ENCODE data around the gene ATAD3A. TPM values are rescaled to one million over a fixed set of nuclear protein-coding genes. Genes with fewer than 3 reads are reported as not detected.
"Not testable (repeated sequence)": the region's sequence is repeated elsewhere in the genome, so short reads cannot be mapped to it uniquely, and the experiment has no call there.

ATAD3A gene
- total and polyA plus RNA-seq, 2 donors (not counting 1 experiment from before 2014, with no cell fraction given): 12.5 to 18.0 TPM

DNA sequence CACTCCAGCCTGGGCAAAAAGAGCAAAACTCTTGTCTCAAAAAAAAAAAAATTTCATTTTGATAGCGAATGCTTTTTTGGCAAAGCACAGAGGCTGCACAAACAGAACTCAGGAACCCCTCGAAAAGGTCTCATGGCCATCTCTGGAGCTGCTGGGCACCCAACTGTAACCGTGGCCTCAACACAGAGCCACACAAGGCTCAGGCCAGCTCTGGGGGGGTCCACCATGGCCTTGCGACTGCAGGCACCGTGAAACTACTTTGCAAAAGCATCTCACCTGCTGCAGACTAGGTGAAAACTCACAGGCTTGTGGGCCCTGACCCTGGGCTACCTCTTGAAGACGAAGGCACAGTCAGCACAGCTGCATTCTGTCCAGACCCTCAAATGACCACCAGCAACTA lies 44.5 kb downstream of the ATAD3A start:
- Histone ChIP-seq H4K20me1 (ENCODE audit: control insufficient read depth, extremely low read depth, insufficient read depth, low read length) (no peaks in the 10 kb centered on the region), H3K79me2 (ENCODE audit: control insufficient read depth, insufficient read depth, low read length) (peaks cover 31% of the 10 kb centered on the region), H3K9me3 (ENCODE audit: control insufficient read depth, insufficient read depth, low read depth, low read length) (no peaks in the 10 kb centered on the region), H3K27ac (ENCODE audit: insufficient read depth, low read length) (no peak overlapping the region), H2AFZ (ENCODE audit: low read length) (no peak overlapping the region), H3K4me2 (ENCODE audit: extremely low read depth, insufficient read depth, low read length) (no peak overlapping the region), H3K27me3 (ENCODE audit: control insufficient read depth, insufficient read depth, low read length) (no peaks in the 10 kb centered on the region), H3K4me3 (replicated peaks in 1 of 4; ENCODE audit: control extremely low read depth in 1 of 4, insufficient read depth in 1 of 4, low read depth in 3 of 4, low read length in 4 of 4) (no peak overlapping the region), H3K9ac (ENCODE audit: insufficient read depth, low read length) (no peak overlapping the region), H3K36me3 (ENCODE audit: control insufficient read depth, insufficient read depth, low read length) (peaks cover 4% of the 10 kb centered on the region), H3K4me1 (ENCODE audit: control insufficient read depth, extremely low read depth, insufficient read depth, low read length) (peaks cover 13% of the 10 kb centered on the region)
- no peak for TF ChIP-seq EZH2 (IDR thresholded peaks at IDR 0.05; ENCODE audit: low read length, missing control alignments)
- no peak for DNase-seq (ENCODE audit: low read depth in 2 of 2)

DNA sequence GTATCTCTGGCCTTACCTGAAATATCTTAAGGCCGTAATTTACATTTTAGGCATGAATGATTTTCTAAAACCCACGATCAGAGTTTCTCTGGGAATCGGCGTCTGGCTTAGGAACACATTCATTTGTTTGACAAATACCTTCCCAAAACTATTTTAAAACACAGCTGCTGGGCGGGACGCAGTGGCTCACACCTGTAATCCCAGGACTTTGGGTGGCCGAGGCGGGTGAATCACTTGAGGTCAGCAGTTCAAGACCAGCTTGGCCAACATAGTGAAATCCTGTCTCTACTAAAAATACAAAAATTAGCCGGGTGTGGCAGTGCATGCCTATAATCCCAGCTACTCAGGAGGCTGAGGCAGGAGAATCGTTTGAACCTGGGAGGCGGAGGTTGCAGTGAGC lies 45.0 kb downstream of the ATAD3A start:
- not testable (repeated sequence) for H3K9ac ChIP-seq (ENCODE audit: insufficient read depth, low read length); H4K20me1 ChIP-seq (ENCODE audit: control insufficient read depth, extremely low read depth, insufficient read depth, low read length)
- H3K79me2 ChIP-seq (ENCODE audit: control insufficient read depth, insufficient read depth, low read length): peaks cover 31% of the 10 kb centered on the region

DNA sequence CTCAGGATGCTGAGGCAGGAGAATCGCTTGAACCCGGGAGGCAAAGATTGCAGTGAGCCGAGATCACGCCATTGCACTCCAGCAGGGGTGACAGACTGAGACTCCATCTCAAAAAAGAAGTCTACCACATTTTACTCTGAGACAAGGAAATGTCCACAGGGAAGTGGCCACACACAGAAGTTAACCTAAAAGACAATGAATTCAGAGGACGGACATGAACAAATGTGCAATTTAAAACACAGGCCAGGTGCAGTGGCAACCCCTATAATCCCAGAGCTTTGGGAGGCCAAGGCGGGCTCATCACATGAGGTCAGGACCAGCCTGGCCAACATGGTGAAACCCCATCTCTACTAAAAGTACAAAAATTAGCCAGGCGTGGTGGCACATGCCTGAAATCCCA lies 45.7 kb downstream of the ATAD3A start:
- Histone ChIP-seq H3K4me1 (ENCODE audit: control insufficient read depth, extremely low read depth, insufficient read depth, low read length) (peaks cover 22% of the 10 kb centered on the region), H3K79me2 (ENCODE audit: control insufficient read depth, insufficient read depth, low read length) (peaks cover 31% of the 10 kb centered on the region), H3K36me3 (ENCODE audit: control insufficient read depth, insufficient read depth, low read length) (peaks cover 10% of the 10 kb centered on the region)
- DNase-seq (ENCODE audit: low read depth in 2 of 2); H4K20me1 ChIP-seq (ENCODE audit: control insufficient read depth, extremely low read depth, insufficient read depth, low read length); H3K9me3 ChIP-seq (ENCODE audit: control insufficient read depth, insufficient read depth, low read depth, low read length); H3K4me2 ChIP-seq (ENCODE audit: extremely low read depth, insufficient read depth, low read length); H3K27me3 ChIP-seq (ENCODE audit: control insufficient read depth, insufficient read depth, low read length); H3K27ac ChIP-seq (ENCODE audit: insufficient read depth, low read length); H3K4me3 ChIP-seq (replicated peaks in 1 of 4; ENCODE audit: control extremely low read depth in 1 of 4, insufficient read depth in 1 of 4, low read depth in 3 of 4, low read length in 4 of 4); H3K9ac ChIP-seq (ENCODE audit: insufficient read depth, low read length); H2AFZ ChIP-seq (ENCODE audit: low read length): not testable (repeated sequence)

More for the DNA sequence above, 45.0 kb downstream of the ATAD3A start:
- not testable (repeated sequence) for H3K27ac ChIP-seq (ENCODE audit: insufficient read depth, low read length); H3K4me2 ChIP-seq (ENCODE audit: extremely low read depth, insufficient read depth, low read length); H2AFZ ChIP-seq (ENCODE audit: low read length); H3K4me3 ChIP-seq (replicated peaks in 1 of 4; ENCODE audit: control extremely low read depth in 1 of 4, insufficient read depth in 1 of 4, low read depth in 3 of 4, low read length in 4 of 4); H3K27me3 ChIP-seq (ENCODE audit: control insufficient read depth, insufficient read depth, low read length); DNase-seq (ENCODE audit: low read depth in 2 of 2); H3K36me3 ChIP-seq (ENCODE audit: control insufficient read depth, insufficient read depth, low read length); H3K9me3 ChIP-seq (ENCODE audit: control insufficient read depth, insufficient read depth, low read depth, low read length)
- peaks cover 17% of the 10 kb centered on the region for H3K4me1 ChIP-seq (ENCODE audit: control insufficient read depth, extremely low read depth, insufficient read depth, low read length)

GRCh38 chr1:1558591-1558990 lies 46.6 kb downstream of the ATAD3A start:
- Histone ChIP-seq H3K36me3 (ENCODE audit: control insufficient read depth, insufficient read depth, low read length) (peaks cover 11% of the 10 kb centered on the region), H3K27ac (ENCODE audit: insufficient read depth, low read length) (no peak overlapping the region), H2AFZ (ENCODE audit: low read length) (no peak overlapping the region), H3K4me2 (ENCODE audit: extremely low read depth, insufficient read depth, low read length) (no peak overlapping the region), H3K4me3 (replicated peaks in 1 of 4; ENCODE audit: control extremely low read depth in 1 of 4, insufficient read depth in 1 of 4, low read depth in 3 of 4, low read length in 4 of 4) (no peak overlapping the region), H3K4me1 (ENCODE audit: control insufficient read depth, extremely low read depth, insufficient read depth, low read length) (peaks cover 26% of the 10 kb centered on the region), H3K79me2 (ENCODE audit: control insufficient read depth, insufficient read depth, low read length) (peaks cover 35% of the 10 kb centered on the region), H3K27me3 (ENCODE audit: control insufficient read depth, insufficient read depth, low read length) (no peaks in the 10 kb centered on the region), H3K9me3 (ENCODE audit: control insufficient read depth, insufficient read depth, low read depth, low read length) (no peaks in the 10 kb centered on the region), H3K9ac (ENCODE audit: insufficient read depth, low read length) (no peak overlapping the region), H4K20me1 (ENCODE audit: control insufficient read depth, extremely low read depth, insufficient read depth, low read length) (no peaks in the 10 kb centered on the region)
- DNase-seq (ENCODE audit: low read depth in 2 of 2): no peak
- TF ChIP-seq CTCF (conservative IDR thresholded peaks at IDR 0.05 in 1 of 2, IDR thresholded peaks at IDR 0.05 in 1 of 2; ENCODE audit: low read depth in 1 of 2, low read length in 2 of 2): no peak
- no peak for TF ChIP-seq EZH2 (IDR thresholded peaks at IDR 0.05; ENCODE audit: low read length, missing control alignments)

All from fibroblast of lung (primary cell).